PC-9 (cell line): ENCODE measurements around the gene ISM2.

Source experiments
- EZH2 ChIP-seq: fragments of 200-600 bp; sonication (generic); IDR thresholded peaks from 2 replicates; pipeline ENCODE4 v1.8.0; 2017; ENCODE audit warnings: antibody characterized with exemption, low read depth
- TF ChIP-seq, protein P1 (sequence below): fragments of 200-600 bp; sonication (generic); conservative IDR thresholded peaks from 2 replicates; pipeline ENCODE4 v1.6.1; 2017; ENCODE audit warnings: mixed run types, antibody characterized with exemption, mild to moderate bottlenecking, moderate library complexity

- TF ChIP-seq, protein P1, sequence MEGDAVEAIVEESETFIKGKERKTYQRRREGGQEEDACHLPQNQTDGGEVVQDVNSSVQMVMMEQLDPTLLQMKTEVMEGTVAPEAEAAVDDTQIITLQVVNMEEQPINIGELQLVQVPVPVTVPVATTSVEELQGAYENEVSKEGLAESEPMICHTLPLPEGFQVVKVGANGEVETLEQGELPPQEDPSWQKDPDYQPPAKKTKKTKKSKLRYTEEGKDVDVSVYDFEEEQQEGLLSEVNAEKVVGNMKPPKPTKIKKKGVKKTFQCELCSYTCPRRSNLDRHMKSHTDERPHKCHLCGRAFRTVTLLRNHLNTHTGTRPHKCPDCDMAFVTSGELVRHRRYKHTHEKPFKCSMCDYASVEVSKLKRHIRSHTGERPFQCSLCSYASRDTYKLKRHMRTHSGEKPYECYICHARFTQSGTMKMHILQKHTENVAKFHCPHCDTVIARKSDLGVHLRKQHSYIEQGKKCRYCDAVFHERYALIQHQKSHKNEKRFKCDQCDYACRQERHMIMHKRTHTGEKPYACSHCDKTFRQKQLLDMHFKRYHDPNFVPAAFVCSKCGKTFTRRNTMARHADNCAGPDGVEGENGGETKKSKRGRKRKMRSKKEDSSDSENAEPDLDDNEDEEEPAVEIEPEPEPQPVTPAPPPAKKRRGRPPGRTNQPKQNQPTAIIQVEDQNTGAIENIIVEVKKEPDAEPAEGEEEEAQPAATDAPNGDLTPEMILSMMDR, result no peak
- no peak for TF ChIP-seq EZH2
Observed at GRCh38 chr14:77507762-77508161, 9.1 kb upstream of the ISM2 start.
